H9 (cell line): ENCODE measurements around the gene GPC6. TPM values are rescaled to one million over a fixed set of nuclear protein-coding genes. Genes with fewer than 3 reads are reported as not detected.

Experiments used
- DNase-seq: peaks from one replicate; pipeline ENCODE4 v3.0.0-alpha.2; 2017
- H2AFZ ChIP-seq: one replicate; pipeline ENCODE4 v1.6.1; 2013; ENCODE audit warnings: mild to moderate bottlenecking, low read length, control low read depth, moderate library complexity
- H2AK5ac ChIP-seq: 2 replicates; pipeline ENCODE4 v1.6.1; 2013; ENCODE audit warnings: low read length, control low read depth, mixed read lengths; ENCODE audit not compliant: insufficient read length
- H2BK120ac ChIP-seq: one replicate; pipeline ENCODE4 v1.6.1; 2013; ENCODE audit warnings: low read depth, mild to moderate bottlenecking, low read length, control low read depth, inconsistent platforms; ENCODE audit not compliant: poor library complexity, severe bottlenecking
- H2BK12ac ChIP-seq: 2 replicates; pipeline ENCODE4 v1.6.1; 2013; ENCODE audit warnings: low read length, control low read depth, mixed read lengths, low read depth; ENCODE audit not compliant: insufficient read length
- H2BK15ac ChIP-seq: 2 replicates; pipeline ENCODE4 v1.6.1; 2013; ENCODE audit warnings: low read depth, low read length, control low read depth
- H2BK20ac ChIP-seq: one replicate; pipeline ENCODE4 v1.6.1; 2013; ENCODE audit warnings: low read depth, mild to moderate bottlenecking, low read length, control low read depth, inconsistent platforms; ENCODE audit not compliant: poor library complexity, severe bottlenecking
- H2BK5ac ChIP-seq: 2 replicates; pipeline ENCODE4 v1.6.1; 2013; ENCODE audit warnings: low read length, control low read depth, mixed read lengths; ENCODE audit not compliant: insufficient read length
- H3K14ac ChIP-seq: 2 replicates; pipeline ENCODE4 v1.6.1; 2013; ENCODE audit warnings: low read length, control low read depth; ENCODE audit not compliant: insufficient read depth
- H3K18ac ChIP-seq: 2 replicates; pipeline ENCODE4 v1.6.1; 2013; ENCODE audit warnings: low read depth, mild to moderate bottlenecking, mixed read lengths, low read length, control low read depth; ENCODE audit not compliant: insufficient read length
- H3K23ac ChIP-seq: 2 replicates; pipeline ENCODE4 v1.6.1; 2013; ENCODE audit warnings: low read length, control low read depth, mixed read lengths, low read depth; ENCODE audit not compliant: insufficient read length
- H3K23me2 ChIP-seq: 2 replicates; pipeline ENCODE4 v1.6.1; 2013; ENCODE audit warnings: low read depth, mild to moderate bottlenecking, mixed read lengths, low read length, control low read depth; ENCODE audit not compliant: insufficient read length, poor library complexity, severe bottlenecking
- H3K27ac ChIP-seq: 2 replicates; pipeline ENCODE4 v1.5.1; 2013; ENCODE audit warnings: low read length, control low read depth, mixed read lengths, low read depth; ENCODE audit not compliant: insufficient read length
- H3K27me3 ChIP-seq: 2 replicates; pipeline ENCODE4 v1.6.1; 2013; ENCODE audit warnings: low read length, control low read depth, inconsistent platforms; ENCODE audit not compliant: insufficient read depth
- H3K4ac ChIP-seq: 2 replicates; pipeline ENCODE4 v1.6.1; 2013; ENCODE audit warnings: low read depth, mild to moderate bottlenecking, control low read depth, inconsistent platforms, low read length, moderate library complexity
- H3K4me1 ChIP-seq: 2 replicates; pipeline ENCODE4 v1.6.1; 2013; ENCODE audit warnings: low read length, control low read depth, inconsistent platforms; ENCODE audit not compliant: insufficient read depth
- H3K4me2 ChIP-seq: 2 replicates; pipeline ENCODE4 v1.6.1; 2013; ENCODE audit warnings: low read length, control low read depth, mixed read lengths; ENCODE audit not compliant: insufficient read length, insufficient read depth
- H3K56ac ChIP-seq: 2 replicates; pipeline ENCODE4 v1.6.1; 2013; ENCODE audit warnings: low read depth, mild to moderate bottlenecking, mixed read lengths, low read length, control low read depth; ENCODE audit not compliant: insufficient read length
- H3K79me1 ChIP-seq: 2 replicates; pipeline ENCODE4 v1.6.1; 2013; ENCODE audit warnings: low read depth, mild to moderate bottlenecking, moderate library complexity, low read length, control low read depth, inconsistent platforms; ENCODE audit not compliant: insufficient read depth, poor library complexity, severe bottlenecking
- H3K79me2 ChIP-seq: 2 replicates; pipeline ENCODE4 v1.6.1; 2013; ENCODE audit warnings: low read length, control low read depth, inconsistent platforms; ENCODE audit not compliant: insufficient read depth
- H3K9ac ChIP-seq: 2 replicates; pipeline ENCODE4 v1.6.1; 2013; ENCODE audit warnings: low read length, control low read depth, mixed read lengths; ENCODE audit not compliant: insufficient read length; ENCODE audit errors: extremely low read depth
- H3K9me3 ChIP-seq: one replicate; pipeline ENCODE4 v1.6.1; 2013; ENCODE audit warnings: low read depth, low read length, inconsistent platforms; ENCODE audit not compliant: control insufficient read depth
- H3T11ph ChIP-seq: one replicate; pipeline ENCODE4 v1.6.1; 2013; ENCODE audit warnings: mild to moderate bottlenecking, low read length, control low read depth, inconsistent platforms
- H4K20me1 ChIP-seq: one replicate; pipeline ENCODE4 v1.6.1; 2013; ENCODE audit not compliant: control insufficient read depth, insufficient read length, insufficient read depth
- H4K5ac ChIP-seq: 2 replicates; pipeline ENCODE4 v1.6.1; 2013; ENCODE audit warnings: low read depth, mild to moderate bottlenecking, mixed read lengths, low read length, control low read depth; ENCODE audit not compliant: insufficient read length
- H4K8ac ChIP-seq: replicated peaks from 2 replicates; pipeline ENCODE4 v1.6.1; 2013; ENCODE audit warnings: low read length, control low read depth, mixed read lengths, low read depth; ENCODE audit not compliant: insufficient read length
- H4K91ac ChIP-seq: 2 replicates; pipeline ENCODE4 v1.6.1; 2013; ENCODE audit warnings: low read depth, mild to moderate bottlenecking, moderate library complexity, mixed read lengths, low read length, control low read depth; ENCODE audit not compliant: insufficient read length
- H3K27ac Mint-ChIP-seq, 3 experiments: 2 replicates in 2 of 3; 3 replicates in 1 of 3; pipeline ENCODE4 v1.8.0; 2020 to 2021; ENCODE audit warnings: mixed read lengths in 3 of 3, mild to moderate bottlenecking in 1 of 3, moderate library complexity in 1 of 3
- H3K27me3 Mint-ChIP-seq: 2 replicates; pipeline ENCODE4 v1.8.0; 2021; ENCODE audit warnings: low read depth, mild to moderate bottlenecking, moderate library complexity, mixed read lengths
- H3K36me3 Mint-ChIP-seq, 3 experiments: 2 replicates in 2 of 3; 3 replicates in 1 of 3; pipeline ENCODE4 v1.8.0; 2020 to 2021; ENCODE audit warnings: low read depth in 3 of 3, mixed read lengths in 3 of 3; ENCODE audit not compliant: insufficient read depth in 1 of 3
- H3K4me1 Mint-ChIP-seq, 2 experiments: 2 replicates each; pipeline ENCODE4 v1.8.0; 2020; ENCODE audit warnings: mixed read lengths in 2 of 2
- H3K4me3 Mint-ChIP-seq, 2 experiments: 2 replicates in 1 of 2; 3 replicates in 1 of 2; pipeline ENCODE4 v1.8.0; 2020 to 2021; ENCODE audit warnings: mild to moderate bottlenecking in 2 of 2, mixed read lengths in 2 of 2, moderate library complexity in 1 of 2
- H3K9me3 Mint-ChIP-seq, 2 experiments: 2 replicates in 1 of 2; 3 replicates in 1 of 2; pipeline ENCODE4 v1.8.0; 2020; ENCODE audit warnings: mild to moderate bottlenecking in 2 of 2, mixed read lengths in 2 of 2, moderate library complexity in 1 of 2
- CTCF ChIP-seq: fragments of 200-600 bp; sonication (generic); conservative IDR thresholded peaks from 3 replicates; pipeline ENCODE4 v1.8.0; 2021; ENCODE audit warnings: antibody characterized with exemption, mild to moderate bottlenecking
- WGBS: extraction: QIAGEN DNeasy Blood & Tissue Kit; methylation state at CpG from one replicate; pipeline ENCODE4 v1.1.7; 2013; ENCODE audit warnings: missing lambda C conversion rate, low lambda C conversion rate, mixed read lengths; ENCODE audit not compliant: insufficient read length; ENCODE audit errors: extremely low coverage; 5-methylcytosine and 5-hydroxymethylcytosine counted together
- total RNA-seq: library from RNA; stranded (reverse); gene quantifications from 2 replicates; pipeline ENCODE4 v1.2.1, GENCODE V29; 2021

The GPC6 gene
- total RNA-seq, 1 experiment from 2014 or later = 15.6 TPM

- H2BK5ac ChIP-seq = no peak overlapping the region
- no peak overlapping the region for H3K4ac ChIP-seq
- no peak overlapping the region for H4K91ac ChIP-seq
- WGBS = no CpG with 5 or more reads among the region's 7 CpGs
- Mint-ChIP-seq H3K27ac (peak overlapping the region in 2 of 3 experiments; percentile 13 to 51; a peak in 2 of 7 replicates), H3K4me3 (no peak overlapping the region), H3K27me3 (no peaks in the 10 kb centered on the region), H3K36me3 (no peaks in the 10 kb centered on the region), H3K9me3 (no peaks in the 10 kb centered on the region), H3K4me1 (peaks cover 18 to 22% of the 10 kb centered on the region in 2 experiments)
- peaks cover 2% of the 10 kb centered on the region; the same call in 1 of the 2 replicates for H3K79me2 ChIP-seq
- no peak overlapping the region for H2BK120ac ChIP-seq
- H3K79me1 ChIP-seq = no peaks in the 10 kb centered on the region
- H3K27me3 ChIP-seq = no peaks in the 10 kb centered on the region
- no peak overlapping the region for H3K18ac ChIP-seq
- H2BK12ac ChIP-seq = no peak overlapping the region
- H3K9ac ChIP-seq = no peak overlapping the region
- no peak overlapping the region for H3K27ac ChIP-seq
- H3K23me2 ChIP-seq = no peaks in the 10 kb centered on the region
- H4K8ac ChIP-seq = no peak overlapping the region
- H3K4me1 ChIP-seq = peaks cover 3% of the 10 kb centered on the region; the same call in 1 of the 2 replicates
- no peak overlapping the region for H3K4me2 ChIP-seq
- H2BK15ac ChIP-seq = no peak overlapping the region
- no peak for DNase-seq
- no peaks in the 10 kb centered on the region for H4K20me1 ChIP-seq
- no peak overlapping the region for H3K56ac ChIP-seq
- peak; percentile 25; the same call in 1 of the 3 replicates for TF ChIP-seq CTCF
- no peaks in the 10 kb centered on the region for H3K9me3 ChIP-seq
- no peak overlapping the region for H3T11ph ChIP-seq
- no peak overlapping the region for H2AFZ ChIP-seq
- H3K14ac ChIP-seq = no peak overlapping the region
- no peak overlapping the region for H4K5ac ChIP-seq
- no peak overlapping the region for H3K23ac ChIP-seq
- H2AK5ac ChIP-seq = no peak overlapping the region
- H2BK20ac ChIP-seq = no peak overlapping the region
These were observed 41.9 kb downstream of the GPC6 start for GRCh38 chr13:93268327-93269028.
